ENCODE data around the gene LSM7. TPM values are rescaled to one million over a fixed set of nuclear protein-coding genes. Genes with fewer than 3 reads are reported as not detected.

LSM7 gene
- total RNA-seq, 2 experiments from 2014 or later = 164 to 321 TPM

DNA sequence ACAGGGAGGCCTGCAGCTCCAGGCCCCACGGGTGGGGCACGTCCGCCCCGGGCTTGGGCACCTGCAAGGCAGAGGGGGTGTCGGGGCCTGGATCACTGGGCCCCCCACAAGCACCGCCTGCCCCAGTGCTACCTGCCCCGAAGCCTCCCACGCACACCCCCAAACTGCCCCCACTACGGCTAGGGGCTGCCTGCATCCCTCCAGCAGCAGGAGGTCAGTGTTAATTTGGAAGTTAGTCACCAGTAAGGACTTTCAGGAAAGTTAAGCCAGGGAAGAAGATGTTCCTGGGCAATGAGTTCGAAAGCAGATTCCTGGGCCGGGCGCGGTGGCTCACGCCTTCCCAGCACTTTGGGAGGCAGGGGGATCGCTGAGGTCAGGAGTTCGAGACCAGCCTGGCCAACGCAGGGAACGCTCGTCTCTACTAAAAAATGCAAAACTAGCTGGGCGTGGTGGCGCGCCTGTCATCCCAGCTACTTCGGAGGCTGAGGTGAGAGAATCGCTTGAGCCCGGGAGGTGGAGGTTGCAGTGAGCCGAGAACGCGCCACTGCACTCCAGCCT lies 51.9 kb downstream of the LSM7 start:
- CTCF ChIA-PET (ENCODE audit: unreplicated experiment) = no interaction called here
- POLR2A ChIA-PET = no interaction called here
- H3K9me2 ChIP-seq (ENCODE audit: insufficient read depth, low read length) = no peaks in the 10 kb centered on the region
- DNase-seq (ENCODE audit: low spot score) = no peak
- intact Hi-C loops (cut with micrococcal nuclease; ENCODE audit: unreplicated experiment) = no loop called here
- TF ChIP-seq, protein P1, sequence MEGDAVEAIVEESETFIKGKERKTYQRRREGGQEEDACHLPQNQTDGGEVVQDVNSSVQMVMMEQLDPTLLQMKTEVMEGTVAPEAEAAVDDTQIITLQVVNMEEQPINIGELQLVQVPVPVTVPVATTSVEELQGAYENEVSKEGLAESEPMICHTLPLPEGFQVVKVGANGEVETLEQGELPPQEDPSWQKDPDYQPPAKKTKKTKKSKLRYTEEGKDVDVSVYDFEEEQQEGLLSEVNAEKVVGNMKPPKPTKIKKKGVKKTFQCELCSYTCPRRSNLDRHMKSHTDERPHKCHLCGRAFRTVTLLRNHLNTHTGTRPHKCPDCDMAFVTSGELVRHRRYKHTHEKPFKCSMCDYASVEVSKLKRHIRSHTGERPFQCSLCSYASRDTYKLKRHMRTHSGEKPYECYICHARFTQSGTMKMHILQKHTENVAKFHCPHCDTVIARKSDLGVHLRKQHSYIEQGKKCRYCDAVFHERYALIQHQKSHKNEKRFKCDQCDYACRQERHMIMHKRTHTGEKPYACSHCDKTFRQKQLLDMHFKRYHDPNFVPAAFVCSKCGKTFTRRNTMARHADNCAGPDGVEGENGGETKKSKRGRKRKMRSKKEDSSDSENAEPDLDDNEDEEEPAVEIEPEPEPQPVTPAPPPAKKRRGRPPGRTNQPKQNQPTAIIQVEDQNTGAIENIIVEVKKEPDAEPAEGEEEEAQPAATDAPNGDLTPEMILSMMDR (conservative IDR thresholded peaks at IDR 0.05; ENCODE audit: low read length) = no peak
- TF ChIP-seq EZH2phosphoT487 (IDR thresholded peaks at IDR 0.05; ENCODE audit: borderline replicate concordance, low read depth, low read length) = no peak
- H3K4me3 ChIP-seq (ENCODE audit: low read depth, low read length, poor library complexity, severe bottlenecking) = no peak overlapping the region
- H3K79me2 ChIP-seq (ENCODE audit: insufficient read depth, low read depth, low read length) = peaks cover 31% of the 10 kb centered on the region
- no peaks in the 10 kb centered on the region for H3K9me3 ChIP-seq (ENCODE audit: low read length)
- no peak overlapping the region for H3K27ac ChIP-seq (ENCODE audit: low read depth, low read length, poor library complexity, severe bottlenecking)
- H3K36me3 ChIP-seq (ENCODE audit: insufficient read depth, low read length) = peaks cover 45% of the 10 kb centered on the region
- H2AFZ ChIP-seq (ENCODE audit: low read length) = no peak overlapping the region
- BruUV-seq (replicated peaks) = no TSS peak
- H3K4me2 ChIP-seq (ENCODE audit: low read length) = no peak overlapping the region
- H3K4me1 ChIP-seq (ENCODE audit: insufficient read depth, low read length, poor library complexity, severe bottlenecking) = peaks cover 27% of the 10 kb centered on the region
- H4K20me1 ChIP-seq (ENCODE audit: insufficient read depth, low read length) = peaks cover 6% of the 10 kb centered on the region

DNA sequence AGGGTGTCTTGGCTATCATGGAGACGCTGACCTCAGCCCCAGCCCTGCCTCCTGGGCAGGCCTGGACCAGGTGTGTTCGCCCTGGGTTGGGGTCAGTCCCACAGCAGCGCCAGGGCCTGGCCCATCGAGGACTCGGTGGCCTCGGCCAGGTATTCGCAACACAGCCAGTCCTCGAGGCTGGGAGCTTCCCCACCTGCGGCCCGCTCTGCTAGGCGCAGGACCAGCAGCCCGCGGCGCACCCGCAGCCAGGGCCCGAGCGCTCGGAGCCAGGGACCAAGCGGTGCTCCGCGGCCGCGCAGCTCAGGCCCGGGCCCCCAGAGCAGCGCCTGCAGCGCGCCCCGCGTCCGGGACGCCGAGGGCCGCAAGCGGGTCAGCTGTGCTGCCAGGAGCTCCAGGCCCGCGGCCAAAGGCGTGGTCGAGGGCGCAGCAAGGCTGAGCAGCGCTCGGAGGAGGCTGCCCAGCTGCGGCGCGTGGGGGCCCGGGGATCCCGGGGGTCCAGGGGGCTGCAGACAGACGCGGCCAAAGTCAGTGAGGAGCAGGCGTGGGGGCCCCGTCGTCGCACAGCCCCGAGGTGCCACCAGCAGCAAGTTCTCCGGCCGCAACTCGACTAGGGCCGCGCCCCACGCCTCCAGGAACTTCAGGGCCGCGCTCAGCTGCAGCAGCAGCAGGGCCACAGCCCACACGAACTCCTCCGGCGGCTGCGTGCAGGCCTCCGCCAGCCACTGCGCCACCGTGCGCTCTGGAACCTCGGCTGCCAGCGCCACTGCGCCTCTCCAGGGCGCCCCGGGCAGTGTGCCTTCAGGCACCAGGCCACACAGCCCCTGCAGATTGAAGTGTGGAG lies 52.6 kb downstream of the LSM7 start:
- H3K27ac ChIP-seq (ENCODE audit: low read depth, low read length, poor library complexity, severe bottlenecking) = no peak overlapping the region
- POLR2A ChIA-PET = no interaction called here
- intact Hi-C loops (cut with micrococcal nuclease; ENCODE audit: unreplicated experiment) = no loop called here

More for the DNA sequence above, 52.6 kb downstream of the LSM7 start:
- H3K9me2 ChIP-seq (ENCODE audit: insufficient read depth, low read length) = no peaks in the 10 kb centered on the region
- TF ChIP-seq EZH2phosphoT487 (IDR thresholded peaks at IDR 0.05; ENCODE audit: borderline replicate concordance, low read depth, low read length) = no peak
- TF ChIP-seq, protein P1 (conservative IDR thresholded peaks at IDR 0.05; ENCODE audit: low read length) = no peak
- no TSS peak for BruUV-seq (replicated peaks)
- peaks cover 51% of the 10 kb centered on the region for H3K36me3 ChIP-seq (ENCODE audit: insufficient read depth, low read length)
- peaks cover 38% of the 10 kb centered on the region for H3K79me2 ChIP-seq (ENCODE audit: insufficient read depth, low read depth, low read length)
- no peaks in the 10 kb centered on the region for H3K9me3 ChIP-seq (ENCODE audit: low read length)
- no peak for DNase-seq (ENCODE audit: low spot score)
- peaks cover 26% of the 10 kb centered on the region for H3K4me1 ChIP-seq (ENCODE audit: insufficient read depth, low read length, poor library complexity, severe bottlenecking)
- no peak overlapping the region for H3K4me3 ChIP-seq (ENCODE audit: low read depth, low read length, poor library complexity, severe bottlenecking)
- CTCF ChIA-PET (ENCODE audit: unreplicated experiment) = no interaction called here
- no peak overlapping the region for H3K4me2 ChIP-seq (ENCODE audit: low read length)
- no peak overlapping the region for H2AFZ ChIP-seq (ENCODE audit: low read length)
- H4K20me1 ChIP-seq (ENCODE audit: insufficient read depth, low read length) = peaks cover 6% of the 10 kb centered on the region

Measured in OCI-LY7 (cell line).